HepG2 (cell line): Measurements from ENCODE around the gene MICAL3. TPM values are rescaled to one million over a fixed set of nuclear protein-coding genes. Genes with fewer than 3 reads are reported as not detected.

Experiments used
- CC2D1A ChIP-seq: sonication (generic); formaldehyde crosslinking; IDR thresholded peaks from 2 replicates; pipeline ENCODE4 v1.8.1; 2023; ENCODE audit warnings: mild to moderate bottlenecking, missing genetic modification reagents
- CREB1 ChIP-seq, 2 experiments: fragments of 450-650 bp in 1 of 2; IDR thresholded peaks; 2 replicates each; pipeline ENCODE4 v1.6.1; 2016 to 2017; ENCODE audit warnings: control low read depth in 1 of 2, mild to moderate bottlenecking in 1 of 2, missing compliant biosample characterization in 1 of 2, missing genetic modification characterization in 1 of 2
- GATA4 ChIP-seq: sonication (generic); IDR thresholded peaks from 2 replicates; pipeline ENCODE4 v1.6.1; 2016; ENCODE audit warnings: antibody characterized with exemption, low read depth, borderline replicate concordance
- GPN1 ChIP-seq: sonication (generic); formaldehyde crosslinking; IDR thresholded peaks from 2 replicates; pipeline ENCODE4 v1.5.1; 2020; ENCODE audit warnings: missing genetic modification reagents, borderline replicate concordance
- MAFK ChIP-seq, 2 experiments: IDR thresholded peaks in 1 of 2; conservative IDR thresholded peaks in 1 of 2; 2 replicates each; pipeline ENCODE4 v1.6.1; 2011; ENCODE audit warnings: improper control_type of control experiment in 2 of 2, low read length in 2 of 2
- POLR2G ChIP-seq: fragments of 200-400 bp; formaldehyde crosslinking; IDR thresholded peaks from 2 replicates; pipeline ENCODE4 v1.6.1; 2018; ENCODE audit warnings: mild to moderate bottlenecking, low read depth, low read length, moderate library complexity
- SMARCC2 ChIP-seq: fragments of 450-650 bp; IDR thresholded peaks from 2 replicates; pipeline ENCODE4 v1.6.1; 2017; ENCODE audit warnings: antibody characterized with exemption, mild to moderate bottlenecking
- SNAI1 ChIP-seq: sonication (generic); formaldehyde crosslinking; IDR thresholded peaks from 2 replicates; pipeline ENCODE4 v1.5.0; 2020; ENCODE audit warnings: mild to moderate bottlenecking, missing genetic modification reagents, borderline replicate concordance
- TBX2 ChIP-seq: sonication (generic); formaldehyde crosslinking; IDR thresholded peaks from 2 replicates; pipeline ENCODE4 v1.5.0; 2020; ENCODE audit warnings: missing genetic modification reagents, mild to moderate bottlenecking, borderline replicate concordance
- ZEB1 ChIP-seq: IDR thresholded peaks from 2 replicates; pipeline ENCODE4 v1.6.1; 2012; ENCODE audit warnings: mild to moderate bottlenecking, low read depth, inconsistent platforms; ENCODE audit not compliant: insufficient replicate concordance
- ZFX ChIP-seq: sonication (generic); formaldehyde crosslinking; IDR thresholded peaks from 2 replicates; pipeline ENCODE4 v1.4.0; 2020; ENCODE audit warnings: mild to moderate bottlenecking, low read depth, missing genetic modification reagents, moderate library complexity
- ZNF256 ChIP-seq: sonication (generic); formaldehyde crosslinking; conservative IDR thresholded peaks from 2 replicates; pipeline ENCODE4 v1.4.0; 2020; ENCODE audit warnings: missing genetic modification reagents
- ZNF329 ChIP-seq: sonication (generic); formaldehyde crosslinking; IDR thresholded peaks from 2 replicates; pipeline ENCODE4 v1.9.0; 2021; ENCODE audit warnings: low read depth, mild to moderate bottlenecking, missing genetic modification reagents
- ZNF34 ChIP-seq: sonication (generic); formaldehyde crosslinking; IDR thresholded peaks from 2 replicates; pipeline ENCODE4 v1.4.0; 2020; ENCODE audit warnings: mild to moderate bottlenecking, missing genetic modification reagents, borderline replicate concordance
- ZNF547 ChIP-seq: sonication (generic); formaldehyde crosslinking; IDR thresholded peaks from 2 replicates; pipeline ENCODE4 v1.5.1; 2020; ENCODE audit warnings: mild to moderate bottlenecking, missing genetic modification reagents
- ZNF607 ChIP-seq: sonication (generic); formaldehyde crosslinking; IDR thresholded peaks from 2 replicates; pipeline ENCODE4 v1.5.1; 2020; ENCODE audit warnings: missing genetic modification reagents, mild to moderate bottlenecking, borderline replicate concordance
- ZNF749 ChIP-seq: sonication (generic); formaldehyde crosslinking; IDR thresholded peaks from 2 replicates; pipeline ENCODE4 v1.8.0; 2022; ENCODE audit warnings: mild to moderate bottlenecking, missing genetic modification reagents, moderate library complexity, borderline replicate concordance
- polyA plus RNA-seq, 8 experiments: library from polyadenylated mRNA; depleted of rRNA in 3 of 8; stranded (reverse) in 7 of 8; unstranded in 1 of 8; fragments of >200 nt; fragmentation: Illumina TruSeq in 4 of 8; extraction: Trizol in 4 of 8; gene quantifications; 2 replicates each; pipeline versions ENCODE4 v1.2.1 to v1.2.3, GENCODE V29; 2011 to 2016; ENCODE audit warnings: low read depth in 4 of 8, missing spikeins in 1 of 8, mixed read lengths in 1 of 8; ENCODE audit not compliant: insufficient read depth in 1 of 8
- total RNA-seq, 5 experiments: library from RNA; depleted of rRNA; stranded (reverse); fragments of >200 nt; fragmentation: Illumina TruSeq; extraction: Trizol; gene quantifications; 2 replicates each; pipeline ENCODE4 v1.2.3, GENCODE V29; 2016; ENCODE audit warnings: low read depth in 1 of 5
- TF ChIP-seq, protein P1 (sequence below): sonication (generic); formaldehyde crosslinking; IDR thresholded peaks from 2 replicates; pipeline ENCODE4 v1.8.1; 2023; ENCODE audit warnings: mild to moderate bottlenecking, inconsistent platforms, moderate library complexity, missing genetic modification reagents, borderline replicate concordance
- TF ChIP-seq, protein P2 (sequence below): sonication (generic); formaldehyde crosslinking; IDR thresholded peaks from 2 replicates; pipeline ENCODE4 v1.4.0; 2020; ENCODE audit warnings: mild to moderate bottlenecking, missing genetic modification reagents
- TF ChIP-seq, protein P3 (sequence below): sonication (generic); formaldehyde crosslinking; IDR thresholded peaks from 2 replicates; pipeline ENCODE4 v1.8.0; 2022; ENCODE audit warnings: missing genetic modification reagents, low read depth, mild to moderate bottlenecking, borderline replicate concordance
- TF ChIP-seq, protein P4 (sequence below): sonication (generic); formaldehyde crosslinking; IDR thresholded peaks from 2 replicates; pipeline ENCODE4 v1.5.1; 2020; ENCODE audit warnings: mild to moderate bottlenecking, missing genetic modification reagents, moderate library complexity
- TF ChIP-seq, protein P5 (sequence below): sonication (generic); formaldehyde crosslinking; IDR thresholded peaks from 2 replicates; pipeline ENCODE4 v1.5.1; 2020; ENCODE audit warnings: missing genetic modification reagents, mild to moderate bottlenecking, borderline replicate concordance

Gene MICAL3
- total and polyA plus RNA-seq, 2 of the 13 experiments (the other 11 are each of a cell fraction or from before 2014, with no cell fraction given): 5.3 to 12.5 TPM

DNA sequence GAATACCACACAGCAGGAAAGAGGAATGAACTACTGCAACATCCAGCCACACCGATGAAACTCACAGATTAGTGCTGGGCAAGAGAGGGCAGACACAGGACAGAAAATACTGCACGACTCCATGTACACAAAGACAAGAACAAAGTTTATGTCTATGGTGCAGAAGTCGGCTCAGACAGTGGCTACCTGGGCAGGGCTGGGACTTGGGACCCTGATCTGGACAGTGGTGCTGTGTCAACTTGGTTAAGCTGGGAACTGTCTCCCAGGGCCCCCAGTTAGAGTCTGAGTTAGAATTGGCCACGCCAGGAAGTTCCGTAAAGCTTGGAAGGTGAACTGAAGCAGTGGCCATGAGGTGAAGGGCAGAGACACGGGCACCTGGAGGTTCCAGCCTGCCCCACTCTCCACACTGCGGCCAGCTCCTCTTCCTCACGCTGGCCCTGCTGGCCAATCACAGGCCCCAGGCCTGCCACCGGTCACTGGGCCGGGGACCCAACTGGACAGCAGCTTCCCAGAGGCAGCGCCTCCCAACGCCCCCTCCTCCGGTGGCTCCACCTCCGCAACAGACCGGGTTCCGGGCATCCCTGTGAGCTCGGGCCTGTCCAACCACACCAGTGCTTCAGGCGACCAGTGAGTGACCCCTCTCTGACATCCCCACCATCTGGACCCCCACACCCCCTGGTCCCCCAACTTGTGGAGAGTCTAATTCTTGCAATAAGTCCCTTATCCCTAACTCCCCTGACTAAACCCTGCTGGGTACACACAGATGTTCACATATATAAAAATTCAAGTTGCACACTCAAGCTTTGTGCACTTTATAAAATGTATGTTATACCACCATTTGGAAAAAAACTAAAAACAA, 93.7 kb downstream of the MICAL3 start (continued):
- TF ChIP-seq, protein P1, sequence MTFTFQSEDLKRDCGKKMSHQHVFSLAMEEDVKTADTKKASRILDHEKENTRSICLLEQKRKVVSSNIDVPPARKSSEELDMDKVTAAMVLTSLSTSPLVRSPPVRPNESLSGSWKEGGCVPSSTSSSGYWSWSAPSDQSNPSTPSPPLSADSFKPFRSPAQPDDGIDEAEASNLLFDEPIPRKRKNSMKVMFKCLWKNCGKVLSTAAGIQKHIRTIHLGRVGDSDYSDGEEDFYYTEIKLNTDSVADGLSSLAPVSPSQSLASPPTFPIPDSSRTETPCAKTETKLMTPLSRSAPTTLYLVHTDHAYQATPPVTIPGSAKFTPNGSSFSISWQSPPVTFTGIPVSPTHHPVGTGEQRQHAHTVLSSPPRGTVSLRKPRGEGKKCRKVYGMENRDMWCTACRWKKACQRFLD (CRISPR knock-in tag): no peak
- TF ChIP-seq ZNF749: no peak
- TF ChIP-seq TBX2 (CRISPR knock-in tag): peak; percentile 76
- TF ChIP-seq ZNF547 (CRISPR knock-in tag): peak; percentile 52; the same call in 1 of the 2 replicates
- no peak for TF ChIP-seq GATA4
- no peak for TF ChIP-seq ZNF34 (CRISPR knock-in tag)
- TF ChIP-seq ZNF256 (CRISPR knock-in tag): no peak
- no peak for TF ChIP-seq ZNF329 (CRISPR knock-in tag)
- TF ChIP-seq, protein P2, sequence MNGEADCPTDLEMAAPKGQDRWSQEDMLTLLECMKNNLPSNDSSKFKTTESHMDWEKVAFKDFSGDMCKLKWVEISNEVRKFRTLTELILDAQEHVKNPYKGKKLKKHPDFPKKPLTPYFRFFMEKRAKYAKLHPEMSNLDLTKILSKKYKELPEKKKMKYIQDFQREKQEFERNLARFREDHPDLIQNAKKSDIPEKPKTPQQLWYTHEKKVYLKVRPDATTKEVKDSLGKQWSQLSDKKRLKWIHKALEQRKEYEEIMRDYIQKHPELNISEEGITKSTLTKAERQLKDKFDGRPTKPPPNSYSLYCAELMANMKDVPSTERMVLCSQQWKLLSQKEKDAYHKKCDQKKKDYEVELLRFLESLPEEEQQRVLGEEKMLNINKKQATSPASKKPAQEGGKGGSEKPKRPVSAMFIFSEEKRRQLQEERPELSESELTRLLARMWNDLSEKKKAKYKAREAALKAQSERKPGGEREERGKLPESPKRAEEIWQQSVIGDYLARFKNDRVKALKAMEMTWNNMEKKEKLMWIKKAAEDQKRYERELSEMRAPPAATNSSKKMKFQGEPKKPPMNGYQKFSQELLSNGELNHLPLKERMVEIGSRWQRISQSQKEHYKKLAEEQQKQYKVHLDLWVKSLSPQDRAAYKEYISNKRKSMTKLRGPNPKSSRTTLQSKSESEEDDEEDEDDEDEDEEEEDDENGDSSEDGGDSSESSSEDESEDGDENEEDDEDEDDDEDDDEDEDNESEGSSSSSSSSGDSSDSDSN (CRISPR knock-in tag): peak; percentile 48; the same call in 1 of the 2 replicates
- TF ChIP-seq POLR2G: peak; percentile 44; the same call in 1 of the 2 replicates
- TF ChIP-seq, protein P3, sequence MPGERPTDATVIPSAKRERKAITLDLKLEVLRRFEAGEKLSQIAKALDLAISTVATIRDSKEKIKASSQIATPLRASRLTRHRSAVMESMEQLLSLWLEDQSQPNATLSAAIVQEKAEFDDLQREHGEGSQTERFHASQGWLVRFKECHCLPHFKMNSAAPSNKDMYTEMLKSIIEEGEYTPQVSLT (CRISPR knock-in tag): no peak
- TF ChIP-seq SNAI1 (CRISPR knock-in tag): no peak
- TF ChIP-seq CC2D1A (CRISPR knock-in tag): no peak
- TF ChIP-seq ZEB1: no peak
- TF ChIP-seq, protein P4, sequence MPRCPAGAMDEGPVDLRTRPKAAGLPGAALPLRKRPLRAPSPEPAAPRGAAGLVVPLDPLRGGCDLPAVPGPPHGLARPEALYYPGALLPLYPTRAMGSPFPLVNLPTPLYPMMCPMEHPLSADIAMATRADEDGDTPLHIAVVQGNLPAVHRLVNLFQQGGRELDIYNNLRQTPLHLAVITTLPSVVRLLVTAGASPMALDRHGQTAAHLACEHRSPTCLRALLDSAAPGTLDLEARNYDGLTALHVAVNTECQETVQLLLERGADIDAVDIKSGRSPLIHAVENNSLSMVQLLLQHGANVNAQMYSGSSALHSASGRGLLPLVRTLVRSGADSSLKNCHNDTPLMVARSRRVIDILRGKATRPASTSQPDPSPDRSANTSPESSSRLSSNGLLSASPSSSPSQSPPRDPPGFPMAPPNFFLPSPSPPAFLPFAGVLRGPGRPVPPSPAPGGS (CRISPR knock-in tag): no peak
- TF ChIP-seq, protein P5, sequence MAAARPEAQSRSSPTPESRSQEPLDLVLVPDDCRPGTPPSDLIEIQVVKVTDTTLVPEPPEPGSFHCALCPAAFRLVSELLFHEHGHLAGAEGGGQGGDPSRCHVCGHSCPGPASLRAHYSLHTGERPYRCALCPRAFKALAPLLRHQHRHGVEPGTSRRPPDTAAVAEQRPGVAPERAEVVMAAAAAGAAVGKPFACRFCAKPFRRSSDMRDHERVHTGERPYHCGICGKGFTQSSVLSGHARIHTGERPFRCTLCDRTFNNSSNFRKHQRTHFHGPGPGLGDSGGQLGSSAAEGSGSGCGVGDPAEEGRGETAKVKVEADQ (CRISPR knock-in tag): no peak
- TF ChIP-seq ZNF607 (CRISPR knock-in tag): no peak
- TF ChIP-seq MAFK (conservative IDR thresholded peaks at IDR 0.05 in 1 of 2, IDR thresholded peaks at IDR 0.05 in 1 of 2; ENCODE audit: low read length in 2 of 2): 0 out of 4 replicates have a peak, but pooled peaks of 1 of the 2 experiments have one; percentile 16
- no peak for TF ChIP-seq SMARCC2
- no peak for TF ChIP-seq CREB1 (IDR thresholded peaks at IDR 0.05)
- no peak for TF ChIP-seq CREB1 (CRISPR knock-in tag; IDR thresholded peaks at IDR 0.05)
- TF ChIP-seq GPN1 (CRISPR knock-in tag): no peak
- peak; percentile 46; the same call in 1 of the 2 replicates for TF ChIP-seq ZFX
